Mesenteric fat pad (tissue), 1 donor: Measurements from ENCODE around the gene FOXD3. TPM values are rescaled to one million over a fixed set of nuclear protein-coding genes. Genes with fewer than 3 reads are reported as not detected.

Experiments
- DNase-seq: peaks from one replicate; pipeline ENCODE4 v3.0.0-alpha.2; 2020; ENCODE audit warnings: low spot score
- total RNA-seq: library from RNA; stranded (reverse); fragmentation: NEBNext Ultra II Directional; extraction: Animal tissue kit (Norgen Biotek cat#: 25700); gene quantifications from one replicate; pipeline ENCODE4 v1.2.1, GENCODE V29; 2021
- donor health status: DM: yes; HTN: yes; CAD: no.

The FOXD3 gene
- total RNA-seq, 1 donor from 2014 or later = not detected

DNA sequence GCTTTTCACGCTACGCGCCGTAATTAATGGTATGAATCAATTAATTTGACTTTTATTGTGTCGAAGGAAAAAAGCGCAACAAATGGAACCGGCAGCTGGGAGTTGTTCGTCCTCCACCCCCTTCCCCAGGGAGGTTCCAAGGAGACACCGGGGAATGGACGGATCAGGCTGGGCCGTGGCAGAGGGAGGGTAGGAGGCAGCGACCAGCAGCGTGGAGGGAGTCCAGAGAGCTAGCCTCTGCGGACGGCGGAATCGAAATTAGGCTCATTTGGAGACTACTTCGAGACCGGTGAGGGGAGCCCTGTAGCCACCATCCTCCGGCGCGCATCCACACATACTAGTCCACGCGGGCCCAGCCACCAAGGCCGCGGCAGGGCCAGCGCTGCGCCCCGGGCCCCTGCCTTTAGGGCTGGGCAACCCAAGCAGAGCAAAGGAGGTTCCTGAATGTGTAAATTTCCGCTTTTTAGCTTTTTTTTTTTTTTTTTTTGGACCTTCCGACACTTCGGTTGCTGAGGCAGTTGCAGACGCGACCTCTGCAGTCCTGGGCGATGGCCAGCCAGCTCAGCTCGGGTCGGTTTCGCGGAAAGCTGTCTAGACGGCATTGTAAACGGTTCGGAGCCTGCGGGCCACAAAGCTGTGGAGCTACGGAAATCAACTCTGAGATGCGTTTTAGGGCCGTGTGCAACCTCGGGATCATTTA lies 2.2 kb upstream of the FOXD3 start:
- no peak for DNase-seq

DNA sequence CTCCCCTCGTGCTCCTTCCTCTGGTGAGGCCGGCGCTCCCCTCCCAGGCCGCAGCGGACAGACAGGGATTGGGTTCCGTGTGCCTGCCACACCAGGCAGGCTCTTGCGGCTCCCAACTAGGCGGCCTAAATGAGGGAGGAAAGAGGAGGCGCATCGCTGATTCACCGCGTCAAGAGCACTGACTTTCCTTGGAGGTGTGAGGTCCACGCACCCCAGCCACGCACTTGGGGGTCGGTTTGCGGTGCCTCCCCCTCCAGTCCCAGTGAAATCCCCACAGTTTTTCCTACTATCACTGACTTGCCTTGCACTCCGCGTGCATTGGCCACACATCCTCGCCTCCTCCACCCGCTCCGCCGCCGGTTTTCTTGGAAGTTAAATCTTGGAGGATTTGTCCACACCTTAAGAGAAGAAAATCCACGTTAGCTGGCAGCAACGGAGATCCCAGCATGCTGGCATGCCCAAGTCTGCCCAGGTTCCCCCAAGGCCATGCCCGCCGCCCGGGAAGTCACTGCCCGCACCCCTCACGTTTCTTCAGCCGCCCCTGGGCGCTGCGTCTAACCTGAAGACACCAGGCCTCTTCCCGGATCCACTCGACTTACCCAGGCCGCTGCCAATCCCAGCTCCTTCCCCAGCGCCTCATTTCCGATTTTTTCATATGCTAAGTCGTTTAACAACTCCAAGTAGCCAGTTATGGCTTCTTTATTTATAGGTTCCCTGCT lies 1.1 kb upstream of the FOXD3 start:
- no peak for DNase-seq

DNA sequence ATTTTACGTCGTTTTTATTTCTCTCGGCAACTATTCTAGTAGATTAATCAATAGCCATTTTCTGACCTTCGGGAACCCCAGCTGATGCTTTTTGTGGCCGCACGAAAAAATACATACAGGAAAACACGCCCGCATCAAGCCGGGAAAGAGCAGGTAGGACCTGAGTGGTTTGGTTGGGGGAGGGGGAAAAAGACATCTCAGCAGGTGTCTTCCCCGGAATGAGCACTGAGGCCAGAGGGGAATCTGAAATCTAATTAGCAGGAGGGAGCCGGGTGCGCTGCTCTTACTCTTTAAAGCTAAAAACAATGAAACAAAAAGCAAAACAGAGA lies 618 bp upstream of the FOXD3 start:
- DNase-seq = no peak

DNA sequence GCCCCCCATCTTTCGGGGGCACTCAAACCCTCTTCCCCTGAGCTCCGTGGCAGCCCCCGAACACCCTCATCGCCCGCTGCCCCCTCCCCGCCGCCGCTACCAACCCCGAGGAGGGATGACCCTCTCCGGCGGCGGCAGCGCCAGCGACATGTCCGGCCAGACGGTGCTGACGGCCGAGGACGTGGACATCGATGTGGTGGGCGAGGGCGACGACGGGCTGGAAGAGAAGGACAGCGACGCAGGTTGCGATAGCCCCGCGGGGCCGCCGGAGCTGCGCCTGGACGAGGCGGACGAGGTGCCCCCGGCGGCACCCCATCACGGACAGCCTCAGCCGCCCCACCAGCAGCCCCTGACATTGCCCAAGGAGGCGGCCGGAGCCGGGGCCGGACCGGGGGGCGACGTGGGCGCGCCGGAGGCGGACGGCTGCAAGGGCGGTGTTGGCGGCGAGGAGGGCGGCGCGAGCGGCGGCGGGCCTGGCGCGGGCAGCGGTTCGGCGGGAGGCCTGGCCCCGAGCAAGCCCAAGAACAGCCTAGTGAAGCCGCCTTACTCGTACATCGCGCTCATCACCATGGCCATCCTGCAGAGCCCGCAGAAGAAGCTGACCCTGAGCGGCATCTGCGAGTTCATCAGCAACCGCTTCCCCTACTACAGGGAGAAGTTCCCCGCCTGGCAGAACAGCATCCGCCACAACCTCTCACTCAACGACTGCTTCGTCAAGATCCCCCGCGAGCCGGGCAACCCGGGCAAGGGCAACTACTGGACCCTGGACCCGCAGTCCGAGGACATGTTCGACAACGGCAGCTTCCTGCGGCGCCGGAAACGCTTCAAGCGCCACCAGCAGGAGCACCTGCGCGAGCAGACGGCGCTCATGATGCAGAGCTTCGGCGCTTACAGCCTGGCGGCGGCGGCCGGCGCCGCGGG lies 837 bp downstream of the FOXD3 start:
- DNase-seq = no peak

DNA sequence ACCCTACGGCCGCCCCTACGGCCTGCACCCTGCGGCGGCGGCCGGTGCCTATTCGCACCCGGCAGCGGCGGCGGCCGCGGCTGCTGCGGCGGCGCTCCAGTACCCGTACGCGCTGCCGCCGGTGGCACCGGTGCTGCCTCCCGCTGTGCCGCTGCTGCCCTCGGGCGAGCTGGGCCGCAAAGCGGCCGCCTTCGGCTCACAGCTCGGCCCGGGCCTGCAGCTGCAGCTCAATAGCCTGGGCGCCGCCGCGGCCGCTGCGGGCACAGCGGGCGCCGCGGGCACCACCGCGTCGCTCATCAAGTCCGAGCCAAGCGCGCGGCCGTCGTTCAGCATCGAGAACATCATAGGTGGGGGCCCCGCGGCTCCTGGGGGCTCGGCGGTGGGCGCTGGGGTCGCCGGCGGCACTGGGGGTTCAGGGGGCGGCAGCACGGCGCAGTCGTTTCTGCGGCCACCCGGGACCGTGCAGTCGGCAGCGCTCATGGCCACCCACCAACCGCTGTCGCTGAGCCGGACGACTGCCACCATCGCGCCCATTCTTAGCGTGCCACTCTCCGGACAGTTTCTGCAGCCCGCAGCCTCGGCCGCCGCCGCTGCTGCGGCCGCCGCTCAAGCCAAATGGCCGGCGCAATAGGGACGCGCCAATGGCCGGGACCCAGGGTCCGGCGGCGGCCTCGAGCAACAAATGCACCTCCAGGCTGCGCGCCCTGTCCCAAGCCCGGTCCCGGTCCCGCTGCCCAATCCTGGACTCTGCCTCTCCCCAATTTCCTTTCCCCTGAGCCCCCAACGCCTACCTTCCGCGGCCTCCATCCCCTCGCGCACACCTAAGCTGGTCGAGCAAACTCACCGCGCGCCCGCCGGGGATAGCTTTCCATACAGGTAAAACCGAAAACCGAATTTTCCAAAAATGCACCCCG lies 1.8 kb downstream of the FOXD3 start:
- no peak for DNase-seq

DNA sequence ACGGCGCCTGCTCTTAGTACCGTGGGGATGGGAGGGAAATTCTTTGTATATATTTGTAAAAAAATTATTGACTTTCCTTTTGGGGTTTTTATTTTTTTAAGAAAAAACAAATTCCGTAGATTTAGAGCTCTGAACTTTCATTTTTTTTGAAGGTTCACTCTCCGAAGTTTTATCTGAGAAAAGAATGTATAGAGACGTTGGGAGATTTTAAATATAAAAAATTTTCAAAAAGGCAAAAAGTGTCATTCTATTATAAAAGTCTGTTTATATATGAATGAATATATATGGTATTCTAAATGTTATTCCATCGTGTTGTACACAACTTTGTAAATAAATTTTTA lies 2.4 kb downstream of the FOXD3 start:
- DNase-seq = no peak

DNA sequence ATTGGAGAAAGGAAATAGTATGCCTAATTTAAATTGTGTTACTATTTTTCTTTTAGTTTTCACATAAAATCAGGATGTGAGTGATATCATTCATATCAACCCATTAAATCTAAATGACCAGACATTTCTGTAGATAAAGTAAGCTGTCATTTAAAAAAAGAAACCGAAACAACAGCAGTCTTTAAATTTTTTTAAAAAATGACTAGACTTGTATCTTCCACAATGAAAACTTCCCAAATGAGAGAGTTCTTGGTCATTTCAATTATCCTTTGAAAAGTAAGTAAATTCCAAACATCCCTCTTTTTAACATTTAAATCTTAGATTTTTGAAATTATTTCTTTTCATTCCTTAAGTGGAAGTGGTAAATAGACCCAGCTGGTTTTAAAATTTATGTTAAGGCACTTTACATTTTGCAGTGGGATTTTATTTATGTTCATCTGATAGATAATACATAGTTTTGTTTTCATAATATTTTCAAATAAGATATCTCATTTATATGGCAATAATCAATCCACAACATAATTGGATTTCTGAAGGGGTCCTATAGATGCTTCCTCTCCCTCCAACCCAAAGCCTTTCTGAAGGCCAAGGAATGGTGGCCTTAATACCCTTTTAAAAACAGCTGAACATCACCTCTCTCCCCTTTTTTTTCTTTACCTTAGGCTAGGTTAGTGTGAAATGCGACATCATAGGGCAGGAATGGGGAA lies 3.1 kb downstream of the FOXD3 start:
- no peak for DNase-seq

DNA sequence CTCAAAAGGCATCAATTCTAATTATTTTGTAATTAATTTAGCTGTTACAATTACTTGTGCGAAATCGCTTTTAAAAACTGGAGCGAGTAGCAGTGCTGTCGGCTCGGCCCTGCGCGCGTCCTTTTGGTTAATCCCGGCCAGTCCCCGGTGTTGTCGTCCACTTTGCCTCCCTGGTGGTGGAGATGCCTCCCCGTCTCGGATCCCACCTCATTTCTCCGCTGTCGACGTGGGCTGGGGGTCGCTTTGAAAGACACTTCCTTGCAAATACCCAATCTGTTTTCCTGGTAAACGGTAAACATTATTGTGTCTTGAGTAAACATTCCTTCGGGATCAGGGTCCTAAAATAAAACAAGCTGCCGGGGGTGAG lies 3.7 kb downstream of the FOXD3 start:
- DNase-seq = no peak

DNA sequence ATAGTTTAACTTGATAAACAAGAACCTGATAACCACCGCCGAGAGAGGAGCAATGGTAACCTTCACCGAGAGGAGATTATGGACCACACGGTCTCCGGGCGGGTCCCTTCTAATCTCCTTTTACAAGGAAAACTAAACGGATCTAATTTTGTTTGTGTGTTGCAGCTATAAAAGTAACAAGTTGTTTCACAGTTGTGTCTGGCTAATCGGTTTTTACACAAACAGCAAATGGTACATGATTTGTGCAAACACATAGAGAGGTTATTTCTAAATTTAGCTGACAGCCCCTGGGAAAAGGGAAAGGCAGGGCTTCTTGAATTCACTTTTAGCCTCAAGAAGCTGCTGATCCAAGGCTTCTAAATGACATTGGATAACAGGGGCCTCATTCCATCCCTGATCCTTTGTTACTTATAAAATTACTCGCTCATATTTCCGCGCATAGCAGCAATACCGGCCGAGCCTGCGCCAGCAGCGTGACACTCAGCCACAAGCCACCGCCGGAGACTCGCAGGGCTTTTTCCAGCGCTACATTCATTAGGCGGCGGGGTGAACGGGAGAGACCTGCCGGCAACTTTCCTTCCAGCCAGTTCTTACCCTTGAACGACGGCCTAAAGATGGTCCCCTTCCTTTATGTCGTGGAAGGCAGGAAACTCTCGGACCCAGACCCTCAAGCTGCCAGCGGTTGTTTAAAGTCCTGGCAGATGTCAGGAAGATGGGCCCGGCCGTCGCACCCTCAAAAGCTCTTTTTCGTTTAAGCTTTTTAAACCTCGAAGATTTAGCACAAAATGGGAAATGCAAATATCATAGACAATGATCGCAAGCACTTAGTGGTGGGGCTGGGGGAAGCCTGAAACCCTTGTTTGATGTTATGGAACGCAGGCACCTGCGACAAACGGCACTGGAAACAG lies 4.4 kb downstream of the FOXD3 start:
- DNase-seq = no peak

DNA sequence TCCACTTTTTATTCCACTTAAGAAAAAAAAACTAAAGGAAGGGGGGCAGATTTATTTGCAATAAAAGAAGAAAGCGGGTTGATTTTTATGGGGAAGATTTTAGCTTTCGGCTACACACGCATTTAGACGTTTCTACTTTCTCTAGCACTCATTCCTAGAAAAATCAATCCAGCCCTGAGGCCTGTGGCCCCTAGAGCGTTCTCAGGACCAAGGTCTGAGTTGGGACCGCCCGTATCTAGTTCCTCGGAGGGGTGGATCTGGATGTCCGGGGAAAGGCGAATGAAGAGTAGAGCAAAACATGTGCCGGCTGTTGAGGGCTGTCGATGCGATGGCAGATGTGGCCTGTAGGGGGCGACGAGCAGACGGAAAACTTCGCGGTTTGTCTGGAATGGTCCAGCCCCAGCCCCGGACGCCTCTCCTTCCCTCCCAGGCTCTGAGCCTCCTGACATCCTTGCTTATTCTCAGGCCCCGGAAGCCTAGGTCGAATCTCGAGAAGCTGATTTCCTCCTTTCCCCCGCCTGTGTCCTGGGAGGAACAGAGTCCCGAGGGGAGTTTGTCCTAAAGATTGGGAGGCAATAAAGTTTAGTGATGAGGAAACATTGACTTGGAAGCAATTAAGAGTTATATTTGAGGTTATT lies 5.2 kb downstream of the FOXD3 start:
- no peak for DNase-seq

DNA sequence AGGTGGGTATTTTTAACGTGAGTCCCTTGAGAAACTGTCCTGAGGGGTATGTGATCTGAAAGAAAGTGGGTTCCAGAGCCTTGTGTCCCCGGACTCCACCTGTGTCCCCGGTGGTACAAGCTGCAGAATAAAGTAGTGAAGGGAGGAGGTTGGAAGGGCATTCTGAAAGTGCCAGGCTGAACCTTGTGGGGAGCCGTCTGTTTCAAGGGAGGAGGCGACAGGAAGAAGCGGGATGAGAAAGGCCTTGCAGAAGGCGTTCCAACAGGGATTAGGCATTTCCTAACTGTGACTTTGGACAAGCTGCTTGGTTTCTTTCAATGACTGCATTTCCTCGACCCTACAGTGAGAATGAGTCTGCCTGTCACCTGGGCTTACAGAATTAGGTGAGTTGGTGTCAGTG lies 5.8 kb downstream of the FOXD3 start:
- no peak for DNase-seq

DNA sequence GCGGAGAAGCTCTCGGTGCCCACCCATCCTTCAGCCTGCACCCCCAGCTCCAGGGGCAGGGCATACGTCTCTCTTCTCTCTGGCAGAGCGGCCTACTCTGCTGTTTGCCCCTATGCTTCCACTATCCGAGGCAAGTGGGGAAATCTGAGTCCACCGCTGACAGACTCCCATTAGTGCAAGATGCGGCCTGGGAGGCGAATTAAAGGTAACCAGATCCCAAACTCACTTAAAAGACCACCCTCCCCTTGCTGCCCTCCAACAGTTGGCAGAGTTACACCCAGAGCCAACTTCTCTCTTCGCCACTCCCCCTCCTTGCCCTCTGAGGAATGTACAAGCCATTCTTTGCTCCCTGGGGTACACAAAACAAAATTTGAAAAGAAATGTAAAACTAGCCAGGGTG lies 6.4 kb downstream of the FOXD3 start:
- DNase-seq = no peak

DNA sequence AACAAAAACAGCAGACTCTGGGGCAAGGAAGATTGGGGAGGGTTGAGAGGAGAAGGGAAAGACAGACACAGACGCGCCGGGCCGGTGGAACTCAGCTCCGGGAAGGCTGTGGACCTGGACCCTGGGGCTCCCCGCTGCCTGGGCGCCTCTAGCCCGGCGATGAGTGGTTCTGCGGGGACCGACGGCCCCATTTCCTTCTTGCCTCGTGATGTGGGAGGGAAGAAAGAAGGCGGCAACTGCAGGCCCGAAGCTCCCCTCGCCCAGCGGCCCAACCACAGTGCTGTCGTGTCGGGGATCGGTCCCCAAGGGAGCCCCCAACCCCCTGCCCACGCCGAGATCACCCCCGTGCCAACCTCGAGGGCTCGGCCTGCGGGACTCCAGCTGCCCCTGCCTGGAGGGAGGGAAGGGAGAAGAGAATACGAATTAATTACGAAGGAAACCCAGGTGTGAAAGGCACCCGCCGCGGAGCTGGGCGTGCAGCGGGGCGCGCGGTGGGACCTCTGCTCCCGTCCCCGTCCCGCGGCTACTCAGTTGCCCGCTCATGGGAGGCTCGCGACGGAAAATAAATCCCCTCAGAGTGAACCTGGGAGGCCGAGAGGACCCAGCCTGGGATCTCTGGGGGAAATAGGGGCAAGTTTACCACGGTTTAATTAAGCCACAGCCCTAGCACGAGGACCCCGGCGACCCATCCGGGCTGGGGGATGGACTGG lies 7.4 kb downstream of the FOXD3 start:
- no peak for DNase-seq

DNA sequence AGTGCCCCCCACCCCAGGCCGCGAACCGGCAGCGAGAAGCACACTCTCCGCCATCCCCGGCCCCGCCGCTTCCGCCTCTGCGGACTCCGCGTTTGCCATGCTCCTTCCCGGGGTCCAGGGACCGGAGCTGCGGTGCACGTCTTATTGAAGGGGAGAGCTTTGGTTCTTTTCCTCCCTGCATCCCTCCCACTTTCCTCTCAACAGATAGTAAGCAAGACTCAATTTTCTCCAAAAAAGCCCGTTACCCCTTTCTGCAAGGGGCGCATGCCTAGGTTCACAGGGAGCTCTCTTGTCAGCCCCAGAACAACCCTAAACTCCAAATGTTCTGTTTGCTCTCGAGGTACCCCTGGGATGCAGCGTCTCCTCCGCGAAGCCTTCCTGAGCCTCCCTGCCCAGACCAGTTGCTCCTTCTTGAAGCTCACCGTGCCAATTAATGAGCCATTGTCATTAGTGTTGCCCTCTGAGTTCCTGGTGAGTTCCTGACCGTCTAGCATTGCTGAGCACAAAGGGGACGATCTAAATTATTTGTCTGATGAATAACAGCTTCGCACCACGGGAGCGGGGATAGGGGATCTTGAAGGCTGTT lies 8.1 kb downstream of the FOXD3 start:
- no peak for DNase-seq

DNA sequence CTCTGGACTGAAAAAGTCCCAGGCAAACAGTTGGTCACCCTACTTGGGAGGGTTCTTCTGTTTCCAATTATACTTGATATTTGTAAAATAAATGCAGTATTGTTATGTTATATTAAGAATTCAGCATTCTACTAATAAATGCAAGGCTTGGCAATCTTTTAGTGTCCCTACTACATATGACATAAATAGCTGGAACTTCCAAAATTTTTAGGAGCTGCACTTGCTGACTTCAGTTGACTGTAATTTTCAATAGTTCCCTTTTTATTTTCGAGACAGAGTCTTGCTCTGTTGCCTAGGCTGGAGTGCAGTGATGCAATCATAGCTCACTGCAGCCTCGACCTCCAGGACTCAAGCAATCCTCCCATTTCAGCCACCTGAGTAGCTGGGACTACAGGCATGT lies 20.0 kb downstream of the FOXD3 start:
- no peak for DNase-seq

DNA sequence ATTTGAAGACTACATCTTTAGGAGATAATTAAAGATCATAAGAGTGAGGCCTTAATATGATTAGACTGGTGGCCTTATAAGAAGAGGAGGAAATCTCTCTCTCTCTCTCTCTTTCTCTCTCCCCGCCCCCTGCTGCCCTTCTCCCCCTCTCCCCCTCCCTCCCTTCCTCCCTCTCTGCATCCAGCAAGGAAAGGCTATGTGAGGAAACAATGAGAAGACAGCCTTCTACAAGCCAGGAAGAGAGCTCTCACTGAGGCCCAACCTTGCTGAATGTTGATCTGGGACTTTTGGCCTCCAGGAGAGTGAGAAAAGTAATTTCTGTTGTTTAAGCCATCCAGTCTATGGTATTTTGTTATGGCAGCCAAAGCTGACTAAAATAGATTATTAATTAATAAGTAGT lies 21.6 kb downstream of the FOXD3 start:
- no peak for DNase-seq

DNA sequence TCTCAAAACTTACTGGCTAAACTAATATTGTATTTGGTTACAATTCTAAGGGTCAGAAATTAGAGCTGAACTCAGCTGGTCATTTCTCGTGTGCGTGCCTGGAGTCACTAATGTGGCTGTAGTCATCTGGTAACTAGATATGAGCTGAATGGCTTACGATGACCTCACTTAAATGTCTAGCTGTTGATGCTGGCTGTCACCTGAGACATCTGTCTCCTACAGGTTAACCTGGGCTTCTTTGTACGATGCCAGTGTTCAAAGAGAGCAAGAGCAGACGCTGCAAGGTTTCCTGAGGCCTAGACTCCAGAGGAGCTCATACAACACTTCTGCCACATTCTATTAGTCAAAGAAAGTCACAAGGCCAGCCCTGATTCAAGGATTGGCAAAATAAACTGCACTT lies 28.0 kb downstream of the FOXD3 start:
- no peak for DNase-seq

DNA sequence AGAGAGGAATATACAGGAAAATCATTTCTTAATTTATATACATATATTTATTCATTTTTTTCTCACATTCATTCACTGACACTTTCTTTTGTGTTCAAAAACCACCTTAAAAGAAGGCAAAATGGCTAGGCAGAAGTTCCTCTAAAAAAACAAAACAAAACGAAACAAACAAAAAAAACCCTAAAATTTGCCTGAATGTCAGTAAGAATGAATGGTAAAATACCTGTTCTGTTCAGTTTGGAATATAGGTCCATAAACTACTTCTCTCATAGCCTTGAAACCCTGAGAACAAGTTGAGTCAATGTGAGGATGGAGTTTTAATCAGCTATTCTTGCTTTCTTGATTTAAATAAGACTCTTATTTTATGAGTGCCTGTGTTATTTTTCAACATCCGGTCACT lies 30.4 kb downstream of the FOXD3 start:
- DNase-seq = no peak
